ENCODE data around the gene ALK.

ALK gene

GRCh38 chr2:29719639-29720038 lies 201.7 kb downstream of the ALK start:
- no peak overlapping the region for H3K4me3 ChIP-seq (ENCODE audit: control insufficient read depth, low read depth, low read length)
- no peak for DNase-seq (ENCODE audit: low read depth)
- no peak for TF ChIP-seq CTCF (IDR thresholded peaks at IDR 0.05; ENCODE audit: control insufficient read depth, insufficient read depth, low read depth, low read length, missing control alignments)

- H3K4me3 ChIP-seq (ENCODE audit: control insufficient read depth, low read depth, low read length) = no peak overlapping the region
- no peak for DNase-seq (ENCODE audit: low read depth)
- no peak for TF ChIP-seq CTCF (IDR thresholded peaks at IDR 0.05; ENCODE audit: control insufficient read depth, insufficient read depth, low read depth, low read length, missing control alignments)
Measured at GRCh38 chr2:29718076-29718686, 203.2 kb downstream of the ALK start.

- no peak for TF ChIP-seq CTCF (IDR thresholded peaks at IDR 0.05; ENCODE audit: control insufficient read depth, insufficient read depth, low read depth, low read length, missing control alignments)
- no peak for DNase-seq (ENCODE audit: low read depth)
- H3K4me3 ChIP-seq (ENCODE audit: control insufficient read depth, low read depth, low read length) = no peak overlapping the region
Measured at GRCh38 chr2:29715655-29716054, 205.7 kb downstream of the ALK start.

GRCh38 chr2:29714333-29714732 lies 207.1 kb downstream of the ALK start:
- no peak for TF ChIP-seq CTCF (IDR thresholded peaks at IDR 0.05; ENCODE audit: control insufficient read depth, insufficient read depth, low read depth, low read length, missing control alignments)
- DNase-seq (ENCODE audit: low read depth) = no peak
- no peak overlapping the region for H3K4me3 ChIP-seq (ENCODE audit: control insufficient read depth, low read depth, low read length)

- no peak for DNase-seq (ENCODE audit: low read depth)
- no peak for TF ChIP-seq CTCF (IDR thresholded peaks at IDR 0.05; ENCODE audit: control insufficient read depth, insufficient read depth, low read depth, low read length, missing control alignments)
- no peak overlapping the region for H3K4me3 ChIP-seq (ENCODE audit: control insufficient read depth, low read depth, low read length)
Measured at GRCh38 chr2:29706171-29706720, 215.1 kb downstream of the ALK start.

- DNase-seq (ENCODE audit: low read depth) = no peak
- no peak overlapping the region for H3K4me3 ChIP-seq (ENCODE audit: control insufficient read depth, low read depth, low read length)
- no peak for TF ChIP-seq CTCF (IDR thresholded peaks at IDR 0.05; ENCODE audit: control insufficient read depth, insufficient read depth, low read depth, low read length, missing control alignments)
Measured at GRCh38 chr2:29705616-29706015, 215.8 kb downstream of the ALK start.

Measured in AG09309 (cell line).